ENCODE results near the gene STARD5. TPM values are rescaled to one million over a fixed set of nuclear protein-coding genes. Genes with fewer than 3 reads are reported as not detected.

Gene STARD5
- total RNA-seq, 3 donors from 2014 or later, result 16.6 to 38.9 (median 33.4) TPM

GRCh38 chr15:81341351-81341750, 17.4 kb upstream of the STARD5 start:
- Histone ChIP-seq H3K9me3 (no peaks in the 10 kb centered on the region), H3K4me1 (ENCODE audit: low read depth) (no peaks in the 10 kb centered on the region), H3K4me3 (no peak overlapping the region), H3K36me3 (ENCODE audit: low read depth) (no peaks in the 10 kb centered on the region)
- no peak for TF ChIP-seq CTCF (IDR thresholded peaks at IDR 0.05)
- intact Hi-C loops (cut with DNase I, micrococcal nuclease), result no loop called here
- ATAC-seq (no peak), DNase-seq (no peak)

- H3K36me3 ChIP-seq (ENCODE audit: low read depth), result no peaks in the 10 kb centered on the region
- intact Hi-C loops (cut with DNase I, micrococcal nuclease), result loop anchor here in 1 of 2 donors (10.0 kb wide), 1 partner anchor 65 kb away; no protein-coding TSS in a partner anchor
- no peak for DNase-seq
- H3K9me3 ChIP-seq, result no peaks in the 10 kb centered on the region
- TF ChIP-seq CTCF (IDR thresholded peaks at IDR 0.05), result no peak
- H3K4me3 ChIP-seq, result no peak overlapping the region
- no peak for ATAC-seq
- H3K4me1 ChIP-seq (ENCODE audit: low read depth), result peaks cover 2% of the 10 kb centered on the region
Measured at GRCh38 chr15:81339851-81340250, 15.9 kb upstream of the STARD5 start.

GRCh38 chr15:81339321-81339720, 15.4 kb upstream of the STARD5 start:
- H3K4me1 ChIP-seq (ENCODE audit: low read depth), result peaks cover 6% of the 10 kb centered on the region
- H3K9me3 ChIP-seq, result no peaks in the 10 kb centered on the region
- ATAC-seq (no peak), DNase-seq (no peak)
- no peaks in the 10 kb centered on the region for H3K36me3 ChIP-seq (ENCODE audit: low read depth)
- no peak for TF ChIP-seq CTCF (IDR thresholded peaks at IDR 0.05)
- H3K4me3 ChIP-seq, result no peak overlapping the region
- intact Hi-C loops (cut with DNase I, micrococcal nuclease), result loop anchor here in 1 of 2 donors (10.0 kb wide), 1 partner anchor 65 kb away; no protein-coding TSS in a partner anchor

GRCh38 chr15:81338170-81339007, 14.4 kb upstream of the STARD5 start:
- H3K36me3 ChIP-seq (ENCODE audit: low read depth), result no peaks in the 10 kb centered on the region
- DNase-seq (peak in 1 of 3 donors; percentile 26), ATAC-seq (peak; percentile 13)
- no peak for TF ChIP-seq CTCF (IDR thresholded peaks at IDR 0.05)
- intact Hi-C loops (cut with DNase I, micrococcal nuclease), result loop anchor here in 1 of 2 donors (10.0 kb wide), 1 partner anchor 64 kb away; no protein-coding TSS in a partner anchor
- H3K4me3 ChIP-seq, result no peak overlapping the region
- peaks cover 6% of the 10 kb centered on the region for H3K4me1 ChIP-seq (ENCODE audit: low read depth)
- no peaks in the 10 kb centered on the region for H3K9me3 ChIP-seq

GRCh38 chr15:81337713-81338157, 13.8 kb upstream of the STARD5 start:
- no peak for TF ChIP-seq CTCF (IDR thresholded peaks at IDR 0.05)
- ATAC-seq, result no peak
- Histone ChIP-seq H3K36me3 (ENCODE audit: low read depth) (no peaks in the 10 kb centered on the region), H3K4me1 (ENCODE audit: low read depth) (peaks cover 6% of the 10 kb centered on the region), H3K4me3 (no peak overlapping the region), H3K9me3 (no peaks in the 10 kb centered on the region)
- no peak for DNase-seq
- intact Hi-C loops (cut with DNase I, micrococcal nuclease), result loop anchor here in 1 of 2 donors (10.0 kb wide), 1 partner anchor 63 kb away; no protein-coding TSS in a partner anchor

All from mucosa of descending colon (tissue), 3 donors.